SK-N-SH (cell line): ENCODE measurements around the gene GGT5. TPM values are rescaled to one million over a fixed set of nuclear protein-coding genes. Genes with fewer than 3 reads are reported as not detected.
A peak's percentile ranks its signal among the peaks of the same experiment; 100 is the strongest.
"Not testable (repeated sequence)": the region's sequence is repeated elsewhere in the genome, so short reads cannot be mapped to it uniquely, and the experiment has no call there.

Experiments
- CTCF ChIA-PET: fragments of 300-600, 350-600 bp; formaldehyde crosslinking; extraction: SDS; loops from one replicate; lab custom pipeline; 2021; lab: Yijun Ruan, JAX
- POLR2A ChIA-PET: fragments of 350-600 bp; sonication (Branson Sonifier 250); formaldehyde crosslinking; extraction: SDS; loops from one replicate; lab custom pipeline; 2020; ENCODE audit warnings: antibody characterized with exemption, inconsistent platforms; lab: Yijun Ruan, JAX
- DNase-seq: peaks from one replicate; pipeline ENCODE4 v3.0.0; 2012
- H2AFZ ChIP-seq: fragments of 200-600 bp; sonication (generic); 2 replicates; pipeline ENCODE4 v1.8.1; 2016; ENCODE audit warnings: antibody characterized with exemption, mild to moderate bottlenecking, low read depth
- H3F3A ChIP-seq: fragments of 200-600 bp; sonication (generic); replicated peaks from 2 replicates; pipeline ENCODE3; 2016; ENCODE audit warnings: antibody characterized with exemption, mild to moderate bottlenecking; ENCODE audit not compliant: insufficient read depth
- H3K27ac ChIP-seq, 2 experiments: fragments of 200-500 bp in 1 of 2; fragments of 200-600 bp in 1 of 2; sonication (Bioruptor generic) in 1 of 2; sonication (generic), shearing (Covaris generic) in 1 of 2; 2 replicates each; pipeline versions ENCODE4 v1.5.1 to v1.6.1; 2014 to 2016; ENCODE audit warnings: low read depth in 2 of 2, inconsistent platforms in 1 of 2, low read length in 1 of 2, mild to moderate bottlenecking in 1 of 2, mixed read lengths in 1 of 2
- H3K27me3 ChIP-seq: fragments of 200-600 bp; sonication (generic), shearing (Covaris generic); 2 replicates; pipeline ENCODE4 v1.6.1; 2016; ENCODE audit warnings: mixed run types; ENCODE audit not compliant: insufficient read depth
- H3K36me3 ChIP-seq, 2 experiments: fragments of 200-500 bp in 1 of 2; fragments of 200-600 bp in 1 of 2; sonication (Bioruptor generic) in 1 of 2; sonication (generic) in 1 of 2; replicated peaks in 1 of 2; 2 replicates each; pipeline versions ENCODE3 to v1.5.1; 2014 to 2016; ENCODE audit warnings: low read length in 1 of 2, mild to moderate bottlenecking in 1 of 2; ENCODE audit not compliant: insufficient read depth in 2 of 2, control insufficient read depth in 1 of 2
- H3K4me1 ChIP-seq, 2 experiments: fragments of 200-500 bp in 1 of 2; fragments of 200-600 bp in 1 of 2; sonication (Bioruptor generic) in 1 of 2; sonication (generic), shearing (Covaris generic) in 1 of 2; 2 replicates each; pipeline versions ENCODE4 v1.5.1 to v1.6.1; 2014 to 2016; ENCODE audit warnings: low read depth in 1 of 2, low read length in 1 of 2, mixed run types in 1 of 2; ENCODE audit not compliant: insufficient read depth in 2 of 2, control insufficient read depth in 1 of 2
- H3K4me2 ChIP-seq: fragments of 200-600 bp; sonication (generic), shearing (Covaris generic); 2 replicates; pipeline ENCODE4 v1.6.1; 2017; ENCODE audit warnings: mixed run types
- H3K4me3 ChIP-seq, 2 experiments: fragments of 200-500 bp in 1 of 2; fragments of 200-600 bp in 1 of 2; sonication (Bioruptor generic) in 1 of 2; sonication (generic), shearing (Covaris generic) in 1 of 2; 2 replicates each; pipeline versions ENCODE4 v1.5.1 to v1.8.1; 2014 to 2016; ENCODE audit warnings: low read depth in 2 of 2, inconsistent platforms in 1 of 2, low read length in 1 of 2, mild to moderate bottlenecking in 1 of 2, mixed read lengths in 1 of 2, moderate library complexity in 1 of 2
- H3K79me2 ChIP-seq: fragments of 200-600 bp; sonication (generic); 2 replicates; pipeline ENCODE4 v1.8.1; 2017; ENCODE audit warnings: mild to moderate bottlenecking; ENCODE audit not compliant: insufficient read depth
- H3K9ac ChIP-seq: fragments of 200-600 bp; sonication (generic); 2 replicates; pipeline ENCODE4 v1.6.1; 2017; ENCODE audit warnings: mixed run types
- H3K9me2 ChIP-seq: fragments of 200-600 bp; sonication (generic); 2 replicates; pipeline ENCODE4 v1.6.1; 2017; ENCODE audit warnings: mixed run types
- H3K9me3 ChIP-seq: fragments of 200-600 bp; sonication (generic); 2 replicates; pipeline ENCODE4 v1.6.1; 2017; ENCODE audit warnings: mixed run types, mild to moderate bottlenecking, moderate library complexity
- H4K20me1 ChIP-seq: fragments of 200-600 bp; sonication (generic); 2 replicates; pipeline ENCODE4 v1.6.1; 2017; ENCODE audit warnings: mild to moderate bottlenecking, mixed run types; ENCODE audit not compliant: insufficient read depth
- CHD2 ChIP-seq: fragments of 150-350 bp; IDR thresholded peaks from 2 replicates; pipeline ENCODE4 v1.6.1; 2018; ENCODE audit warnings: low read length; ENCODE audit not compliant: partially characterized antibody
- ELF1 ChIP-seq: IDR thresholded peaks from 2 replicates; pipeline ENCODE4 v1.4.0; 2012
- EZH2phosphoT487 ChIP-seq: fragments of 200-600 bp; sonication (generic); IDR thresholded peaks from 2 replicates; pipeline ENCODE4 v1.6.1; 2017; ENCODE audit warnings: low read depth, mixed run types, mild to moderate bottlenecking, antibody characterized with exemption, moderate library complexity, borderline replicate concordance
- FOXM1 ChIP-seq: IDR thresholded peaks from 2 replicates; pipeline ENCODE4 v1.4.0; 2012; ENCODE audit warnings: low read depth, mild to moderate bottlenecking
- GATA2 ChIP-seq: sonication (generic); formaldehyde crosslinking; IDR thresholded peaks from 2 replicates; pipeline ENCODE4 v1.5.0; 2020; ENCODE audit warnings: mild to moderate bottlenecking, missing genetic modification reagents
- NFIC ChIP-seq: IDR thresholded peaks from 2 replicates; pipeline ENCODE4 v1.4.0; 2012; ENCODE audit warnings: borderline replicate concordance
- NRF1 ChIP-seq: IDR thresholded peaks from 2 replicates; pipeline ENCODE4 v1.6.1; 2012; ENCODE audit warnings: low read depth, mild to moderate bottlenecking, low read length
- PBX3 ChIP-seq: IDR thresholded peaks from 2 replicates; pipeline ENCODE4; 2012
- POLR2AphosphoS5 ChIP-seq: IDR thresholded peaks from 2 replicates; pipeline ENCODE4 v1.6.1; 2012; ENCODE audit warnings: low read depth, low read length
- RCOR1 ChIP-seq: fragments of 150-350 bp; IDR thresholded peaks from 2 replicates; pipeline ENCODE4 v1.6.1; 2017; ENCODE audit warnings: antibody characterized with exemption, low read length
- RFX5 ChIP-seq: IDR thresholded peaks from 2 replicates; pipeline ENCODE4 v1.6.1; 2012; ENCODE audit warnings: mild to moderate bottlenecking, improper control_type of control experiment, low read length
- RXRA ChIP-seq: IDR thresholded peaks from 2 replicates; pipeline ENCODE4 v1.4.0; 2012; ENCODE audit warnings: low read depth, mild to moderate bottlenecking, borderline replicate concordance
- SIN3A ChIP-seq: IDR thresholded peaks from 2 replicates; pipeline ENCODE4 v1.6.1; 2012; ENCODE audit warnings: low read depth, mild to moderate bottlenecking, low read length, moderate library complexity, borderline replicate concordance
- TAF1 ChIP-seq: IDR thresholded peaks from 2 replicates; pipeline ENCODE4 v1.6.1; 2012; ENCODE audit warnings: low read depth, mild to moderate bottlenecking, low read length, moderate library complexity, borderline replicate concordance
- TEAD4 ChIP-seq: IDR thresholded peaks from 2 replicates; pipeline ENCODE4 v1.4.0; 2012; ENCODE audit warnings: mild to moderate bottlenecking, borderline replicate concordance; ENCODE audit not compliant: insufficient read depth
- USF1 ChIP-seq: IDR thresholded peaks from 2 replicates; pipeline ENCODE4 v1.4.0; 2012; ENCODE audit warnings: low read depth, borderline replicate concordance
- YY1 ChIP-seq: IDR thresholded peaks from 2 replicates; pipeline ENCODE4 v1.4.0; 2012; ENCODE audit warnings: low read depth, mild to moderate bottlenecking
- ZBTB33 ChIP-seq: IDR thresholded peaks from 2 replicates; pipeline ENCODE4 v1.4.0; 2012; ENCODE audit warnings: low read depth, borderline replicate concordance
- WGBS: methylation state at CpG from one replicate; pipeline ENCODE4 v1.1.6; 2017; ENCODE audit warnings: low lambda C conversion rate; 5-methylcytosine and 5-hydroxymethylcytosine counted together
- polyA plus RNA-seq, 3 experiments: library from polyadenylated mRNA; depleted of rRNA; stranded (reverse); fragments of >200 nt; gene quantifications; 2 replicates each; pipeline ENCODE4 v1.2.3, GENCODE V29; 2012

The GGT5 gene
- polyA plus RNA-seq, 1 of the 3 experiments (the other 2 are of a cell fraction) = 4.6 TPM

GRCh38 chr22:24244144-24244787 lies 616 bp downstream of the GGT5 start (continued):
- TF ChIP-seq RXRA (no peak), ZBTB33 (no peak), FOXM1 (no peak), PBX3 (no peak), RFX5 (no peak), NFIC (no peak), ELF1 (no peak), POLR2AphosphoS5 (no peak), RCOR1 (no peak), SIN3A (no peak), NRF1 (no peak), TEAD4 (no peak), USF1 (no peak), GATA2 (CRISPR knock-in tag) (peak; percentile 70; the same call in 1 of the 2 replicates), TAF1 (no peak), CHD2 (no peak), EZH2phosphoT487 (no peak), YY1 (no peak)
- TF ChIP-seq, all 33 proteins: peak for 5

GRCh38 chr22:24243417-24243816 lies 1.5 kb downstream of the GGT5 start:
- H3K27ac ChIP-seq = peak overlapping the region in 1 of 2 experiments; percentile 82; a peak in 2 of 4 replicates
- POLR2A ChIA-PET, H3K9me3 ChIP-seq, H3K79me2 ChIP-seq, H3K27me3 ChIP-seq, H3K9ac ChIP-seq, H3K9me2 ChIP-seq, H3K36me3 ChIP-seq, H3K4me3 ChIP-seq, H3F3A ChIP-seq, H4K20me1 ChIP-seq: not testable (repeated sequence)
- H2AFZ ChIP-seq = peak overlapping the region; percentile 51; the same call in 1 of the 2 replicates
- peak; percentile 4 for DNase-seq
- 0 out of 2 replicates have a peak overlapping the region, but pooled peaks have one; percentile 33 for H3K4me2 ChIP-seq
- CTCF ChIA-PET = interaction anchor here (1.5 to 5.6 kb wide), 6 partner anchors 9 to 63 kb away, joined by 4 to 94 read pairs (median 6); no protein-coding TSS in a partner anchor
- H3K4me1 ChIP-seq = peaks cover 26 to 52% of the 10 kb centered on the region in 2 experiments; a peak in 3 of 4 replicates
- 95% methylated on average over 3 of the region's 3 CpGs for WGBS

GRCh38 chr22:24240985-24241692 lies 3.7 kb downstream of the GGT5 start:
- H3K27ac ChIP-seq, H3K36me3 ChIP-seq, H4K20me1 ChIP-seq, H3F3A ChIP-seq, H3K4me2 ChIP-seq, H3K27me3 ChIP-seq, DNase-seq, H3K4me3 ChIP-seq, H3K9me2 ChIP-seq, POLR2A ChIA-PET, H2AFZ ChIP-seq, H3K9ac ChIP-seq, H3K9me3 ChIP-seq, H3K79me2 ChIP-seq: not testable (repeated sequence)
- H3K4me1 ChIP-seq = peaks cover 26 to 40% of the 10 kb centered on the region in 2 experiments; a peak in 3 of 4 replicates
- CTCF ChIA-PET = interaction anchor here (1.1 to 2.8 kb wide), 4 partner anchors 9 to 281 kb away, joined by 3 to 10 read pairs (median 3); no protein-coding TSS in a partner anchor
- 93% methylated on average over 9 of the region's 9 CpGs for WGBS
